H1 (cell line): ENCODE data around the gene CLINT1. TPM values are rescaled to one million over a fixed set of nuclear protein-coding genes. Genes with fewer than 3 reads are reported as not detected.
"Not testable (repeated sequence)": the region's sequence is repeated elsewhere in the genome, so short reads cannot be mapped to it uniquely, and the experiment has no call there.

Experiments used
- CTCF ChIA-PET: fragments of 300-600 bp; sonication (Branson Sonifier 250); formaldehyde crosslinking; loops from one replicate; lab custom pipeline; 2021; ENCODE audit not compliant: partially characterized antibody; lab: Charles Lee
- POLR2A ChIA-PET: fragments of 300-600 bp; sonication (Branson Sonifier 250); formaldehyde crosslinking; loops from one replicate; lab custom pipeline; 2021; ENCODE audit warnings: inconsistent platforms; ENCODE audit not compliant: partially characterized antibody; lab: Charles Lee
- DNase-seq, 2 experiments: peaks; one replicate each; pipeline versions ENCODE4 v3.0.0 to v3.0.0-alpha.2; 2010 to 2022; ENCODE audit warnings: low spot score in 2 of 2, low read depth in 1 of 2, mixed read lengths in 1 of 2
- FAIRE-seq: peaks from 2 replicates; lab custom pipeline; 2011; peaks lifted over from hg19 to GRCh38; lab: Jason Lieb, UNC
- H2AFZ ChIP-seq: 2 replicates; pipeline ENCODE4 v1.8.1; 2012; ENCODE audit warnings: low read length, inconsistent platforms
- H2AK5ac ChIP-seq: 2 replicates; pipeline ENCODE4 v1.6.1; 2013; ENCODE audit warnings: low read depth, low read length
- H2BK120ac ChIP-seq: replicated peaks from 2 replicates; pipeline ENCODE3; 2013; ENCODE audit warnings: low read depth, low read length, inconsistent platforms
- H2BK12ac ChIP-seq: 2 replicates; pipeline ENCODE4 v1.6.1; 2013; ENCODE audit warnings: low read depth, low read length
- H2BK15ac ChIP-seq: 2 replicates; pipeline ENCODE4 v1.6.1; 2013; ENCODE audit warnings: low read length
- H2BK20ac ChIP-seq: 2 replicates; pipeline ENCODE4 v1.6.1; 2013; ENCODE audit warnings: low read length
- H2BK5ac ChIP-seq: 2 replicates; pipeline ENCODE4 v1.6.1; 2013; ENCODE audit warnings: low read depth, low read length
- H3K14ac ChIP-seq: 2 replicates; pipeline ENCODE4 v1.6.1; 2013; ENCODE audit warnings: inconsistent platforms; ENCODE audit not compliant: insufficient read length
- H3K18ac ChIP-seq: 2 replicates; pipeline ENCODE4 v1.6.1; 2013; ENCODE audit warnings: low read length; ENCODE audit errors: extremely low read depth
- H3K23ac ChIP-seq: 2 replicates; pipeline ENCODE4 v1.6.1; 2013; ENCODE audit warnings: inconsistent platforms; ENCODE audit not compliant: insufficient read length
- H3K23me2 ChIP-seq: 2 replicates; pipeline ENCODE4 v1.6.1; 2013; ENCODE audit warnings: low read depth, low read length
- H3K27ac ChIP-seq: 2 replicates; pipeline ENCODE4 v1.6.1; 2011; ENCODE audit warnings: low read depth, low read length, inconsistent platforms
- H3K27me3 ChIP-seq, 4 experiments: replicated peaks in 1 of 4; 1 replicate in 1 of 4; 2 replicates in 3 of 4; pipeline versions ENCODE4 v1.6.1 to v1.8.1; 2011 to 2013; ENCODE audit warnings: low read length in 3 of 4, mild to moderate bottlenecking in 3 of 4, inconsistent platforms in 2 of 4, mixed read lengths in 2 of 4, moderate library complexity in 1 of 4; ENCODE audit not compliant: control insufficient read depth in 3 of 4, insufficient read depth in 3 of 4; ENCODE audit errors: extremely low read depth in 1 of 4
- H3K36me3 ChIP-seq, 4 experiments: 2 replicates each; pipeline versions ENCODE4 v1.6.1 to v1.8.1; 2011 to 2013; ENCODE audit warnings: mild to moderate bottlenecking in 4 of 4, low read length in 3 of 4, moderate library complexity in 2 of 4, control low read depth in 1 of 4, inconsistent platforms in 1 of 4; ENCODE audit not compliant: insufficient read depth in 4 of 4, control insufficient read depth in 2 of 4
- H3K4ac ChIP-seq: replicated peaks from 2 replicates; pipeline ENCODE3; 2013; ENCODE audit warnings: low read length, low read depth, mixed read lengths, inconsistent platforms; ENCODE audit not compliant: insufficient read length
- H3K4me1 ChIP-seq, 4 experiments: replicated peaks in 1 of 4; 1 replicate in 1 of 4; 2 replicates in 3 of 4; pipeline versions ENCODE4 v1.6.1 to v1.8.1; 2011 to 2013; ENCODE audit warnings: low read length in 3 of 4, inconsistent platforms in 2 of 4, mixed read lengths in 1 of 4; ENCODE audit not compliant: insufficient read depth in 4 of 4, control insufficient read depth in 3 of 4
- H3K4me2 ChIP-seq, 2 experiments: 2 replicates each; pipeline versions ENCODE4 v1.6.1 to v1.8.1; 2011 to 2013; ENCODE audit warnings: low read depth in 2 of 2, low read length in 2 of 2, control low read depth in 1 of 2, inconsistent platforms in 1 of 2, mild to moderate bottlenecking in 1 of 2; ENCODE audit not compliant: insufficient read depth in 1 of 2
- H3K4me3 ChIP-seq, 4 experiments: fragments of 200-600, 300-600 bp in 1 of 4; sonication (generic), shearing (Covaris generic), sonication (Bioruptor Twin) in 1 of 4; 2 replicates each; pipeline versions ENCODE4 v1.5.1 to v1.8.1; 2011 to 2016; ENCODE audit warnings: low read length in 4 of 4, low read depth in 3 of 4, control low read depth in 2 of 4, inconsistent platforms in 2 of 4, mild to moderate bottlenecking in 2 of 4, mixed read lengths in 1 of 4, moderate library complexity in 1 of 4; ENCODE audit not compliant: insufficient read depth in 2 of 4; ENCODE audit errors: extremely low read depth in 1 of 4
- H3K56ac ChIP-seq: replicated peaks from 2 replicates; pipeline ENCODE3; 2013; ENCODE audit warnings: low read depth, mild to moderate bottlenecking, mixed read lengths, low read length, inconsistent platforms; ENCODE audit not compliant: insufficient read length
- H3K79me1 ChIP-seq: 2 replicates; pipeline ENCODE4 v1.6.1; 2013; ENCODE audit warnings: low read depth, low read length, control low read depth
- H3K79me2 ChIP-seq, 2 experiments: 2 replicates each; pipeline versions ENCODE4 v1.6.1 to v1.8.1; 2012 to 2013; ENCODE audit warnings: low read length in 2 of 2, mild to moderate bottlenecking in 2 of 2, inconsistent platforms in 1 of 2; ENCODE audit not compliant: insufficient read depth in 2 of 2, control insufficient read depth in 1 of 2
- H3K9ac ChIP-seq, 4 experiments: replicated peaks in 1 of 4; 1 replicate in 1 of 4; 2 replicates in 3 of 4; pipeline versions ENCODE4 v1.6.1 to v1.8.1; 2011 to 2013; ENCODE audit warnings: low read depth in 3 of 4, low read length in 3 of 4, control low read depth in 2 of 4, mild to moderate bottlenecking in 2 of 4, moderate library complexity in 2 of 4, inconsistent platforms in 1 of 4; ENCODE audit errors: extremely low read depth in 1 of 4
- H3K9me3 ChIP-seq, 2 experiments: 2 replicates each; pipeline versions ENCODE4 v1.6.1 to v1.8.1; 2012 to 2013; ENCODE audit warnings: mild to moderate bottlenecking in 2 of 2, moderate library complexity in 2 of 2, control low read depth in 1 of 2, inconsistent platforms in 1 of 2, low read depth in 1 of 2, low read length in 1 of 2, mixed read lengths in 1 of 2; ENCODE audit not compliant: insufficient read depth in 2 of 2
- H4K20me1 ChIP-seq, 2 experiments: replicated peaks in 1 of 2; 2 replicates each; pipeline versions ENCODE3 to v1.8.1; 2011 to 2013; ENCODE audit warnings: inconsistent platforms in 2 of 2, low read length in 2 of 2, mild to moderate bottlenecking in 1 of 2; ENCODE audit not compliant: insufficient read depth in 2 of 2, control insufficient read depth in 1 of 2
- H4K5ac ChIP-seq: 2 replicates; pipeline ENCODE4 v1.6.1; 2013; ENCODE audit warnings: low read length, low read depth, mixed read lengths, inconsistent platforms; ENCODE audit not compliant: insufficient read length
- H4K8ac ChIP-seq: 2 replicates; pipeline ENCODE4 v1.8.0; 2013; ENCODE audit warnings: mild to moderate bottlenecking, moderate library complexity, low read length, inconsistent platforms; ENCODE audit not compliant: insufficient read depth; ENCODE audit errors: extremely low read depth
- H4K91ac ChIP-seq: replicated peaks from 2 replicates; pipeline ENCODE3; 2013; ENCODE audit warnings: low read length, mixed read lengths, inconsistent platforms; ENCODE audit not compliant: insufficient read length
- WGBS, 2 experiments: shearing (Covaris generic) in 1 of 2; methylation state at CpG; one replicate each; pipeline versions ENCODE4 v1.1.6 to v1.1.7; 2013 to 2015; ENCODE audit warnings: low lambda C conversion rate in 2 of 2, mixed read lengths in 2 of 2, inconsistent platforms in 1 of 2, low coverage in 1 of 2, missing lambda C conversion rate in 1 of 2; ENCODE audit not compliant: insufficient replicate concordance in 2 of 2, insufficient coverage in 1 of 2, insufficient read length in 1 of 2; ENCODE audit errors: extremely low coverage in 1 of 2, missing lambda C conversion rate in 1 of 2; 5-methylcytosine and 5-hydroxymethylcytosine counted together
- polyA plus RNA-seq, 7 experiments: library from polyadenylated mRNA; depleted of rRNA in 3 of 7; stranded (reverse) in 5 of 7; unstranded in 2 of 7; fragments of >200 nt in 5 of 7; fragments of 200-250 nt in 2 of 7; gene quantifications; 1 replicate in 5 of 7; 2 replicates in 1 of 7; 4 replicates in 1 of 7; pipeline versions ENCODE4 v1.2.1 to v1.2.3, GENCODE V29; 2011 to 2013; ENCODE audit warnings: missing spikeins in 2 of 7, mixed read lengths in 2 of 7
- total RNA-seq: library from RNA; stranded (reverse); fragmentation: NEBNext Ultra II Directional; extraction: Animal tissue kit (Norgen Biotek cat#: 25700); gene quantifications from 2 replicates; pipeline ENCODE4 v1.2.1, GENCODE V29; 2021

Gene CLINT1
- total and polyA plus RNA-seq, 2 of the 8 experiments (the other 6 are each of a cell fraction or from before 2014, with no cell fraction given): 85.9 to 140 TPM

- H2BK5ac ChIP-seq, H3K4me2 ChIP-seq, H3K23ac ChIP-seq, DNase-seq, H3K9ac ChIP-seq, H4K20me1 ChIP-seq, H3K4me1 ChIP-seq, H4K91ac ChIP-seq, H2BK120ac ChIP-seq, H3K79me1 ChIP-seq, H3K36me3 ChIP-seq, H4K8ac ChIP-seq, FAIRE-seq, H2BK12ac ChIP-seq, H3K18ac ChIP-seq, H3K4ac ChIP-seq, H3K79me2 ChIP-seq, H2BK15ac ChIP-seq, H3K27ac ChIP-seq, H2AFZ ChIP-seq, H3K9me3 ChIP-seq, H3K27me3 ChIP-seq, CTCF ChIA-PET, H4K5ac ChIP-seq, H3K56ac ChIP-seq, H3K23me2 ChIP-seq, POLR2A ChIA-PET, H3K14ac ChIP-seq, H2BK20ac ChIP-seq, H3K4me3 ChIP-seq, H2AK5ac ChIP-seq: not testable (repeated sequence)
- 100% methylated on average over 1 of the region's 1 CpG; no CpG with 5 or more reads in 1 of the 2 experiments for WGBS, 2 experiments
Measured at GRCh38 chr5:157885051-157885450, 26.1 kb upstream of the CLINT1 start.
